A673 (cell line): ENCODE data around the gene PAX9. TPM values are rescaled to one million over a fixed set of nuclear protein-coding genes. Genes with fewer than 3 reads are reported as not detected.

ENCODE experiments used
- BruUV-seq: library from RNA; stranded (reverse); fragments of 400-500 nt; replicated peaks from 2 replicates; lab custom pipeline; 2021; lab: Mats Ljungman, UMichigan
- CTCF ChIA-PET: fragments of 300-600 bp; sonication (Branson Sonifier 250); formaldehyde crosslinking; loops from one replicate; lab custom pipeline; 2022; ENCODE audit warnings: antibody characterized with exemption; lab: Charles Lee
- POLR2A ChIA-PET: fragments of 300-600 bp; sonication (Branson Sonifier 250); formaldehyde crosslinking; loops from one replicate; lab custom pipeline; 2022; ENCODE audit warnings: antibody characterized with exemption; ENCODE audit not compliant: low non-redundant PET; lab: Charles Lee
- DNase-seq: peaks from one replicate; pipeline ENCODE4 v3.0.0-alpha.2; 2015; ENCODE audit warnings: low spot score
- H3K27ac ChIP-seq: fragments of 200-600 bp; sonication (generic); 2 replicates; pipeline ENCODE4 v1.5.1; 2016; ENCODE audit warnings: mixed run types, low read depth, mild to moderate bottlenecking, mixed read lengths, antibody characterized with exemption, low read length; ENCODE audit not compliant: poor library complexity, severe bottlenecking
- H3K27me3 ChIP-seq: fragments of 200-600 bp; sonication (generic); replicated peaks from 2 replicates; pipeline ENCODE4 v1.6.1; 2017; ENCODE audit warnings: mixed run types, low read depth, mild to moderate bottlenecking, mixed read lengths, antibody characterized with exemption, low read length; ENCODE audit not compliant: insufficient read depth, poor library complexity
- H3K36me3 ChIP-seq: fragments of 200-600 bp; sonication (generic); 2 replicates; pipeline ENCODE4 v1.6.1; 2016; ENCODE audit warnings: mixed run types, mild to moderate bottlenecking, mixed read lengths, antibody characterized with exemption, low read length; ENCODE audit not compliant: insufficient read depth, poor library complexity, severe bottlenecking
- H3K4me1 ChIP-seq: fragments of 200-600 bp; sonication (generic); 2 replicates; pipeline ENCODE4 v1.6.1; 2017; ENCODE audit warnings: mixed run types, mild to moderate bottlenecking, mixed read lengths, antibody characterized with exemption, low read length; ENCODE audit not compliant: insufficient read depth, poor library complexity, severe bottlenecking
- H3K4me3 ChIP-seq: fragments of 200-600 bp; sonication (generic); 2 replicates; pipeline ENCODE4 v1.5.1; 2016; ENCODE audit warnings: low read depth, mixed run types, mild to moderate bottlenecking, mixed read lengths, low read length; ENCODE audit not compliant: poor library complexity, severe bottlenecking
- H3K9me3 ChIP-seq: fragments of 200-600 bp; sonication (generic); 2 replicates; pipeline ENCODE4 v1.6.1; 2016; ENCODE audit warnings: mixed run types, low read depth, mild to moderate bottlenecking, mixed read lengths, antibody characterized with exemption, low read length; ENCODE audit not compliant: poor library complexity, severe bottlenecking
- EZH2 ChIP-seq: fragments of 200-600 bp; sonication (generic); IDR thresholded peaks from 2 replicates; pipeline ENCODE4 v1.6.1; 2017; ENCODE audit warnings: borderline replicate concordance, low read depth, mild to moderate bottlenecking, mixed read lengths, antibody characterized with exemption, low read length; ENCODE audit not compliant: poor library complexity, severe bottlenecking
- intact Hi-C: fragments of 100-400 bp; cut with micrococcal nuclease; formaldehyde crosslinking; loops from one replicate; pipeline ENCODE4 v1.10.0; 2022; ENCODE audit not compliant: unreplicated experiment
- total RNA-seq: library from RNA; stranded (reverse); gene quantifications from 2 replicates; pipeline ENCODE4 v1.2.3, GENCODE V29; 2021
- TF ChIP-seq, protein P1 (sequence below): fragments of 300-800, 200-600 bp; sonication (generic); conservative IDR thresholded peaks from 2 replicates; pipeline ENCODE4 v1.5.1; 2017; ENCODE audit warnings: low read depth, mild to moderate bottlenecking, antibody characterized with exemption, low read length, moderate library complexity, mixed read lengths

The PAX9 gene
- total RNA-seq, 1 experiment from 2014 or later = 23.4 TPM

DNA sequence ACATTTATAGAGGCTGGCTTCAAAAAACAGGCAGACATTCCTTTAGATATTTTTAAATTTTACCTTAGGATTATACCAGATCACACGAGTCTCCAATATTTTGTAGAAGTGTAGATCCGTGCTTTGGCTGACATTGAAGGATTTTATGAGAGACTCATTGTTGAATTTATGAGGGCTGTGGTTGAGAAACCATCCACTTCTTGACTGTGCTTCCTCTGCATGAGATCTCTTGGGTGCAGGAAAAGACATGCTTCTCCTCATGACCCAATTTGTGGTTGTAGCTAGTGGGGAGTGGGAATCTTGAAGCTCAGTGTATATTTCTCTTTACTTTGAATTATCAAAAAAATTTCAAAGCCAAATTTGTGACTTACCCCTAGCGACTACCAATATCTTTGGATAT is 42.5 kb upstream of the PAX9 start:
- H3K4me1 ChIP-seq = no peaks in the 10 kb centered on the region
- no peaks in the 10 kb centered on the region for H3K9me3 ChIP-seq
- H3K27ac ChIP-seq = no peak overlapping the region
- no TSS peak for BruUV-seq
- ChIA-PET CTCF (no interaction called here), POLR2A (no interaction called here)
- H3K27me3 ChIP-seq = no peaks in the 10 kb centered on the region
- DNase-seq = no peak
- H3K4me3 ChIP-seq = no peak overlapping the region
- H3K36me3 ChIP-seq = no peaks in the 10 kb centered on the region
- intact Hi-C loops = no loop called here
- TF ChIP-seq, protein P1, sequence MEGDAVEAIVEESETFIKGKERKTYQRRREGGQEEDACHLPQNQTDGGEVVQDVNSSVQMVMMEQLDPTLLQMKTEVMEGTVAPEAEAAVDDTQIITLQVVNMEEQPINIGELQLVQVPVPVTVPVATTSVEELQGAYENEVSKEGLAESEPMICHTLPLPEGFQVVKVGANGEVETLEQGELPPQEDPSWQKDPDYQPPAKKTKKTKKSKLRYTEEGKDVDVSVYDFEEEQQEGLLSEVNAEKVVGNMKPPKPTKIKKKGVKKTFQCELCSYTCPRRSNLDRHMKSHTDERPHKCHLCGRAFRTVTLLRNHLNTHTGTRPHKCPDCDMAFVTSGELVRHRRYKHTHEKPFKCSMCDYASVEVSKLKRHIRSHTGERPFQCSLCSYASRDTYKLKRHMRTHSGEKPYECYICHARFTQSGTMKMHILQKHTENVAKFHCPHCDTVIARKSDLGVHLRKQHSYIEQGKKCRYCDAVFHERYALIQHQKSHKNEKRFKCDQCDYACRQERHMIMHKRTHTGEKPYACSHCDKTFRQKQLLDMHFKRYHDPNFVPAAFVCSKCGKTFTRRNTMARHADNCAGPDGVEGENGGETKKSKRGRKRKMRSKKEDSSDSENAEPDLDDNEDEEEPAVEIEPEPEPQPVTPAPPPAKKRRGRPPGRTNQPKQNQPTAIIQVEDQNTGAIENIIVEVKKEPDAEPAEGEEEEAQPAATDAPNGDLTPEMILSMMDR = no peak
- TF ChIP-seq EZH2 = no peak

DNA sequence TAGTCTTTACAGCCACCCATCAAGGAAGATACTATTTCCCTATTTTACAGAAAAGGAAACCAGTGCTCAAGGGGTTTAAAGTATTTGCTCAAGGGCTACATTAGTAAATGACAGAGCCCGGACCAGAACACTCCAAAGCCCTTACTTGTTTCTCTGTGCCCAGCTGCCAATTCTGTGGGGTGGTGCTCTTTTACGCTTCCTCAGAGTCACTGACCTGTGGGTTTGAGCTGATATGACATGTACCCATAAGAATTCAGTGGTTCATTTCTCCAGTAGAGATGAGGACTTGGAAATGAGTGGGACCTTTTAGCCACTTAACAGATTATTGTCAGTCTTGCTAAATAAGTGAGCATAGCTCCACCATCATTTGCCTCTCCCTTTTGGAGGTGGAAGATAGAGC is 41.8 kb upstream of the PAX9 start:
- intact Hi-C loops = no loop called here

DNA sequence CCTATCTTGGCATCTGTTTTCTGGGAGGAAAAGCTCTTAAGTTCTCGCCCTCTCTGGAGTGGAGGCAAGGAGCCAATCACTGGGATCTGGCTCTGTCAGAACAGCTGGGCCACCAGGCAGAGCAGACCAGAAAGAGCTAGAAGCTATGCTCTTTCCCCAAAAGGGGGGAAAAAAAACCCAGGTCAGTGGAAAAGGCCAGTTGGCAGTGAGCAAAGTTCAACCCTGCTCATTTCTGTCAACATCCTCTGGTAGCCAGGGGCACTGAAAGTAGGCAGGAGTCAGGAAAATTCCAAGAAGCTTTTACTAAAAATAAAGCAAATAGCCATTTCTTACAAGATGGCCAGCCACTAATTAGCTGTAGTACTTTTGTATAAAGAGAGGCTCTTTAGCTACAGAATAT is 36.6 kb upstream of the PAX9 start:
- POLR2A ChIA-PET = interaction anchor here (0.7 kb wide), 1 partner anchor 127 kb away, joined by 4 read pairs; no protein-coding TSS in a partner anchor
- BruUV-seq = no TSS peak
- Histone ChIP-seq H3K27ac (no peak overlapping the region), H3K4me1 (no peaks in the 10 kb centered on the region), H3K36me3 (no peaks in the 10 kb centered on the region), H3K27me3 (no peaks in the 10 kb centered on the region), H3K9me3 (no peaks in the 10 kb centered on the region), H3K4me3 (no peak overlapping the region)
- TF ChIP-seq, protein P1 = no peak
- no peak for TF ChIP-seq EZH2
- CTCF ChIA-PET = no interaction called here
- DNase-seq = no peak
- intact Hi-C loops = no loop called here

More for the DNA sequence above, 41.8 kb upstream of the PAX9 start:
- Histone ChIP-seq H3K36me3 (no peaks in the 10 kb centered on the region), H3K4me3 (no peak overlapping the region), H3K27ac (no peak overlapping the region), H3K9me3 (no peaks in the 10 kb centered on the region), H3K4me1 (no peaks in the 10 kb centered on the region), H3K27me3 (no peaks in the 10 kb centered on the region)
- CTCF ChIA-PET = interaction anchor here (0.5 kb wide), 1 partner anchor 1181 kb away, joined by 3 read pairs; no protein-coding TSS in a partner anchor
- POLR2A ChIA-PET = no interaction called here
- no peak for DNase-seq
- TF ChIP-seq, protein P1 = no peak
- no peak for TF ChIP-seq EZH2
- no TSS peak for BruUV-seq
